Trophoblast cell (in vitro differentiated cells and primary cell): ENCODE data around the gene TTC21A.

Experiments
- DNase-seq, 2 donors: peaks; one replicate each; pipeline ENCODE4 v3.0.0-alpha.2; 2016
- H2AFZ ChIP-seq: 2 replicates; pipeline ENCODE4 v1.6.1; 2013; ENCODE audit warnings: low read length, moderate library complexity, mild to moderate bottlenecking; ENCODE audit not compliant: insufficient read depth, poor library complexity
- H2AK5ac ChIP-seq: 2 replicates; pipeline ENCODE4 v1.6.1; 2013; ENCODE audit warnings: mild to moderate bottlenecking, low read length
- H2BK120ac ChIP-seq: 2 replicates; pipeline ENCODE4 v1.6.1; 2013; ENCODE audit warnings: low read length, mild to moderate bottlenecking, moderate library complexity; ENCODE audit not compliant: insufficient read depth, poor library complexity
- H2BK12ac ChIP-seq: 2 replicates; pipeline ENCODE4 v1.6.1; 2013; ENCODE audit warnings: mild to moderate bottlenecking, low read length, moderate library complexity
- H2BK5ac ChIP-seq: 2 replicates; pipeline ENCODE4 v1.6.1; 2013; ENCODE audit warnings: low read length, low read depth, moderate library complexity, mild to moderate bottlenecking; ENCODE audit not compliant: poor library complexity
- H3K14ac ChIP-seq: 2 replicates; pipeline ENCODE4 v1.6.1; 2013; ENCODE audit warnings: mild to moderate bottlenecking, low read length
- H3K18ac ChIP-seq: 2 replicates; pipeline ENCODE4 v1.6.1; 2013; ENCODE audit warnings: mild to moderate bottlenecking, low read length
- H3K23ac ChIP-seq: 2 replicates; pipeline ENCODE4 v1.6.1; 2013; ENCODE audit warnings: low read length
- H3K27ac ChIP-seq: 2 replicates; pipeline ENCODE4 v1.5.1; 2013; ENCODE audit warnings: low read depth, mild to moderate bottlenecking, inconsistent platforms, low read length, moderate library complexity
- H3K27me3 ChIP-seq: 2 replicates; pipeline ENCODE4 v1.6.1; 2013; ENCODE audit warnings: inconsistent platforms, mild to moderate bottlenecking, low read length, moderate library complexity; ENCODE audit not compliant: insufficient read depth
- H3K36me3 ChIP-seq, 2 experiments: 1 replicate in 1 of 2; 2 replicates in 1 of 2; pipeline ENCODE4 v1.6.1; 2013; ENCODE audit warnings: low read length in 2 of 2, mild to moderate bottlenecking in 2 of 2, moderate library complexity in 1 of 2; ENCODE audit not compliant: insufficient read depth in 2 of 2, control insufficient read depth in 1 of 2
- H3K4ac ChIP-seq: 2 replicates; pipeline ENCODE4 v1.6.1; 2013; ENCODE audit warnings: low read depth, mild to moderate bottlenecking, low read length, moderate library complexity
- H3K4me1 ChIP-seq, 2 experiments: 1 replicate in 1 of 2; 2 replicates in 1 of 2; pipeline ENCODE4 v1.6.1; 2013; ENCODE audit warnings: low read length in 2 of 2, mild to moderate bottlenecking in 2 of 2, moderate library complexity in 1 of 2; ENCODE audit not compliant: insufficient read depth in 2 of 2, control insufficient read depth in 1 of 2
- H3K4me2 ChIP-seq: 2 replicates; pipeline ENCODE4 v1.6.1; 2013; ENCODE audit warnings: inconsistent platforms, mild to moderate bottlenecking, low read length, moderate library complexity
- H3K4me3 ChIP-seq: 2 replicates; pipeline ENCODE4 v1.5.1; 2013; ENCODE audit warnings: mild to moderate bottlenecking, low read depth, low read length, inconsistent platforms
- H3K79me1 ChIP-seq: one replicate; pipeline ENCODE4 v1.6.1; 2013; ENCODE audit warnings: low read length
- H3K79me2 ChIP-seq: 2 replicates; pipeline ENCODE4 v1.6.1; 2013; ENCODE audit warnings: low read length, mild to moderate bottlenecking; ENCODE audit not compliant: control insufficient read depth, insufficient read depth, poor library complexity
- H3K9ac ChIP-seq: 2 replicates; pipeline ENCODE4 v1.6.1; 2013; ENCODE audit warnings: mild to moderate bottlenecking, low read length
- H3K9me3 ChIP-seq: 2 replicates; pipeline ENCODE4 v1.6.1; 2013; ENCODE audit warnings: low read depth, mild to moderate bottlenecking, control low read depth, inconsistent platforms, low read length; ENCODE audit not compliant: insufficient read depth
- H4K12ac ChIP-seq: 2 replicates; pipeline ENCODE4 v1.6.1; 2013; ENCODE audit warnings: low read depth, mild to moderate bottlenecking, low read length, moderate library complexity
- H4K8ac ChIP-seq: 2 replicates; pipeline ENCODE4 v1.6.1; 2013; ENCODE audit warnings: low read depth, mild to moderate bottlenecking, low read length, moderate library complexity
- H4K91ac ChIP-seq: one replicate; pipeline ENCODE4 v1.6.1; 2013; ENCODE audit warnings: low read depth, mild to moderate bottlenecking, low read length, moderate library complexity
- WGBS: extraction: QIAGEN DNeasy Blood & Tissue Kit; methylation state at CpG from one replicate; pipeline ENCODE4 v1.1.7; 2013; ENCODE audit warnings: missing lambda C conversion rate; ENCODE audit not compliant: insufficient read length, insufficient coverage; ENCODE audit errors: extremely low coverage; 5-methylcytosine and 5-hydroxymethylcytosine counted together

TTC21A gene

DNA sequence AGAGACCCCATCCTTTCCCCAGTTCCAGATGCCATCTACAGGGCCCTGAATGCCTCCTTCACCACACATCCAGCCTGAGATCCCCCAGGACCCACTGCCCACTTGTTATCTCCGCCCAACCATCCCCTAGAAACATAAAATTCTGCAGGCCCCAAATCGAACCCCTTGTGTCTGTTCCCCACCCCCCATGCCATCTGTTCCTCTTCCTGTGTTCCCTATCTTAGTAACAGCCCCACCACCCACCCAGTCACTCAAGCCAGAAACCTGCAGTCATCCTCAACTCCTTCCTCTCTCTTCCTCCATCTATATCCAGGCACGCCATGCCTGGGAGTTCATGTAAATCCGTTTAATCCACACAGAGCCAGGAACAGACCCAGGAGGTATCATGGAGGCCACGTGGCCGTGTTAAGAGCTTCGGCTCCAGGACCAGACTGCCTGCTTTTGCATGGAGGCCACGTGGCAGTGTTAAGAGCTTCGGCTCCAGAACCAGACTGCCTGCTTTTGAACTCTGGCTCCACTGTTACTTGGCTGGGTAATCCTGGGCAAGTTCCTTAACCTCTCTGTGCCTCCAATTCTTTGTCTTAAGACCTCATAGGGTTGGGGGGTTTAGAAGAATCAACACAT, 41.1 kb downstream of the TTC21A start:
- H3K9me3 ChIP-seq: no peaks in the 10 kb centered on the region
- peak overlapping the region; percentile 94 for H4K91ac ChIP-seq
- H3K79me1 ChIP-seq: peaks cover 69% of the 10 kb centered on the region
- H3K27me3 ChIP-seq: no peaks in the 10 kb centered on the region
- H3K4me1 ChIP-seq: peaks cover 42 to 56% of the 10 kb centered on the region in 2 experiments
- peak overlapping the region; percentile 66 for H4K8ac ChIP-seq
- H3K9ac ChIP-seq: no peak overlapping the region
- no peak overlapping the region for H4K12ac ChIP-seq
- no peak for DNase-seq
- no peak overlapping the region for H3K4me3 ChIP-seq
- no CpG with 5 or more reads among the region's 9 CpGs for WGBS
- H3K14ac ChIP-seq: peak overlapping the region; percentile 84
- H3K23ac ChIP-seq: no peak overlapping the region
- H3K36me3 ChIP-seq: peaks cover 23 to 25% of the 10 kb centered on the region in 2 experiments
- no peak overlapping the region for H2AFZ ChIP-seq
- H2BK5ac ChIP-seq: peak overlapping the region; percentile 98
- peak overlapping the region; percentile 91 for H3K18ac ChIP-seq
- peak overlapping the region; percentile 85 for H3K4ac ChIP-seq
- peak overlapping the region; percentile 77 for H2BK12ac ChIP-seq
- H3K79me2 ChIP-seq: peaks cover 51% of the 10 kb centered on the region
- peak overlapping the region; percentile 44 for H3K4me2 ChIP-seq
- peak overlapping the region; percentile 95 for H2BK120ac ChIP-seq
- H3K27ac ChIP-seq: peak overlapping the region; percentile 98
- peak overlapping the region; percentile 87 for H2AK5ac ChIP-seq

DNA sequence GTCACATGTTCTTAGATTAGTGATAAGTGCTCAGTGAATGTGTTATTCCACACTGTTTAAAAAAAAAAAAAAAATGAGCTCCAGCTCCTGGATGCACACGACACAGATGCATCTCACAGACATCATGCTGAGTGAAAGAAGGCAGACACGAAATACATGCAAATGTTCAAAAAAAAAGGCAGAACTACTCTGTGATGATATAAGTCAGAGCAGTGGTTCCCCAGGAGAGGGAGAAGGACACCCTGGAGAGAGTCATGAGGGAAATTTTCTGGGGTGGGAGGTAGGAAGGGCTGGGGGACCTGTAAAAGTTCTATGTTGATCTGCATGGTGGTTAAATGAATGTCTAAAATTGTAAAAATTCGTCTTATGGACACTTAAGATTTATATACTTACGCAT, 41.6 kb downstream of the TTC21A start:
- WGBS: no CpG with 5 or more reads among the region's 4 CpGs
- H3K18ac ChIP-seq: no peak overlapping the region
- H3K27ac ChIP-seq: peak overlapping the region; percentile 98
- peaks cover 42 to 55% of the 10 kb centered on the region in 2 experiments for H3K4me1 ChIP-seq
- H3K79me1 ChIP-seq: peaks cover 73% of the 10 kb centered on the region
- H2AFZ ChIP-seq: no peak overlapping the region
- no peak overlapping the region for H3K14ac ChIP-seq
- H2BK120ac ChIP-seq: no peak overlapping the region
- no peaks in the 10 kb centered on the region for H3K27me3 ChIP-seq
- peaks cover 53% of the 10 kb centered on the region for H3K79me2 ChIP-seq
- H4K8ac ChIP-seq: no peak overlapping the region
- peak overlapping the region; percentile 44 for H3K4me2 ChIP-seq
- no peak overlapping the region for H4K91ac ChIP-seq
- no peak overlapping the region for H2BK5ac ChIP-seq
- H3K9ac ChIP-seq: no peak overlapping the region
- peaks cover 18 to 20% of the 10 kb centered on the region in 2 experiments for H3K36me3 ChIP-seq
- H3K4ac ChIP-seq: peak overlapping the region; percentile 32
- H3K9me3 ChIP-seq: no peaks in the 10 kb centered on the region
- H2AK5ac ChIP-seq: no peak overlapping the region
- DNase-seq: no peak
- H4K12ac ChIP-seq: no peak overlapping the region
- H3K4me3 ChIP-seq: no peak overlapping the region
- no peak overlapping the region for H3K23ac ChIP-seq
- no peak overlapping the region for H2BK12ac ChIP-seq

DNA sequence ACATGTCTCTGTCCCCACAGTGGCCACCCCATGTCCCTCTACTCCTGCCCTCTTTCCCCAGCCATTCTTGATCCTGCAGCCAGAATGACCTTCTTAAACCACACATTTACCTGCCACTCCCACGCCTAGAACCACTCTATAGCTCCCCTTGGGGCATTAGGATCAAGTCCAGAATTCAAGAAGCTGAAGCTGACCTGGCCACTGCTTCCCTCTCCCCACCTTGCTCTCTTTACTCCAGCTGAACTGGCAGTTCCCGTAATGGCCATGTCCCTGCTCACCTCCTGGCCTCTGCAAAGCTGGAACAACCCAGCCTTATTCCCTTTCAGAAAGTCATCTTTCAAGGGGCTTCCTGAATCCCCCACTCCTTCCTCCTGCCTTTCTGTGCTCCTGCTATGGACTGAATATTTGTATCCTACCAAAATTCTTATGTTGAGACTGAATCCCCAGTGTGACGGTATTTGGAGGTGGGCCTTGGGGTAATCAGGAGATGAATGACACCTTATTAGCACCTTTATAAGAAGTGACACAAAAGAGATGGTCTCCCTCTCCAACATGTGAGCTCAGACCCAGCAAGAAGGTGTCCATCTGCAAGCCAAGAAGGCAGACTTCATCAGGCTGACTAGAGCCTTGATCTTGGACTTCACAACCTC, 42.1 kb downstream of the TTC21A start:
- H3K9ac ChIP-seq: peak overlapping the region; percentile 7
- no peak for DNase-seq
- WGBS: no CpG with 5 or more reads among the region's 3 CpGs

DNA sequence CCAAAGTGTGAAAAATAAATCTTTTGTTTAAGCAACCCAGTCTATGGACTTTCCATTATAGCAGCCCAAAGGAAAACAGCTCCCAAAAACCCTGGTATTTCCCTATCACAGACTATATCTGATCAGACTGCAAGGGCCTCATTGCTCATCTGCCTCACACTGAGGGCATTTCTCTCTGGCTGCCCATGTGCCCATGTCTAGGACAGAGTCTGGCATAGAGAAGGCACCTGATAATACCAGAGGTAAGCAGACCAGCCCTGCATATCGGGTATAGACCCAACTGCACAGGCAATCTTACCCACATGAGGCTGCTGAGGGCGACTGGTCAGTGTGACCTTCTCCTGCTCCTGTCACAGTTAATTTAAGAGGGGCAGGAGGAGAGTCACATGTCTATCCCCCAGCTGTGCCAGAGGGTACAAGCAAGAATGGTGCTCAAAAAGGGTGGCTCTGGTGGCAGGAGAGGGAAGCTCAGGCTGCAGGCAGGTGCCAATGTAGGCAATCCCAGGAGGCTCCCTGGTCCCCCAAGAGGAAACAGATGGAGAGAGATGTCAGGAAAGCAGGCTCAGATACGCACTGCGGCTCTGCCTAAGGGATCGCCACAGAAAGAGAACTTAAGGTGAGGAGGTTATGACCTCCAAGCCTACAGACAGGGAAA, 42.8 kb downstream of the TTC21A start:
- peaks cover 49 to 54% of the 10 kb centered on the region in 2 experiments for H3K4me1 ChIP-seq
- H3K36me3 ChIP-seq: peaks cover 7 to 8% of the 10 kb centered on the region in 2 experiments
- H3K9ac ChIP-seq: peak overlapping the region; percentile 30
- WGBS: no CpG with 5 or more reads among the region's 5 CpGs
- H2BK12ac ChIP-seq: peak overlapping the region; percentile 87
- H3K4me3 ChIP-seq: peak overlapping the region; percentile 62
- peak overlapping the region; percentile 62 for H3K18ac ChIP-seq
- peak overlapping the region; percentile 98 for H3K27ac ChIP-seq
- peak overlapping the region; percentile 85 for H3K4me2 ChIP-seq
- H3K79me1 ChIP-seq: peaks cover 78% of the 10 kb centered on the region
- H3K79me2 ChIP-seq: peaks cover 55% of the 10 kb centered on the region
- peak overlapping the region; percentile 70 for H2AK5ac ChIP-seq
- peak overlapping the region; percentile 88 for H2BK120ac ChIP-seq
- H4K91ac ChIP-seq: peak overlapping the region; percentile 82
- no peaks in the 10 kb centered on the region for H3K27me3 ChIP-seq
- peak overlapping the region; percentile 56 for H4K8ac ChIP-seq
- peak overlapping the region; percentile 89 for H2BK5ac ChIP-seq
- H4K12ac ChIP-seq: no peak overlapping the region
- peak overlapping the region; percentile 89 for H3K14ac ChIP-seq
- H3K9me3 ChIP-seq: no peaks in the 10 kb centered on the region
- peak overlapping the region; percentile 91 for H3K4ac ChIP-seq
- H3K23ac ChIP-seq: no peak overlapping the region
- no peak for DNase-seq
- peak overlapping the region; percentile 46 for H2AFZ ChIP-seq

More for the DNA sequence above, 42.1 kb downstream of the TTC21A start:
- Histone ChIP-seq H3K4me2 (peak overlapping the region; percentile 85), H3K14ac (peak overlapping the region; percentile 21), H2BK12ac (peak overlapping the region; percentile 21), H3K18ac (peak overlapping the region; percentile 78), H2AK5ac (peak overlapping the region; percentile 10), H4K8ac (no peak overlapping the region), H3K36me3 (peaks cover 13 to 15% of the 10 kb centered on the region in 2 experiments), H3K4ac (peak overlapping the region; percentile 91), H4K91ac (peak overlapping the region; percentile 50), H3K4me3 (no peak overlapping the region), H3K23ac (no peak overlapping the region), H3K27ac (peak overlapping the region; percentile 98), H3K79me1 (peaks cover 78% of the 10 kb centered on the region), H3K9me3 (no peaks in the 10 kb centered on the region), H3K27me3 (no peaks in the 10 kb centered on the region), H2BK5ac (peak overlapping the region; percentile 89), H2BK120ac (peak overlapping the region; percentile 88), H4K12ac (no peak overlapping the region), H3K4me1 (peaks cover 44 to 54% of the 10 kb centered on the region in 2 experiments), H3K79me2 (peaks cover 55% of the 10 kb centered on the region), H2AFZ (no peak overlapping the region)
